ENCODE results near the gene DKKL1.

DNA sequence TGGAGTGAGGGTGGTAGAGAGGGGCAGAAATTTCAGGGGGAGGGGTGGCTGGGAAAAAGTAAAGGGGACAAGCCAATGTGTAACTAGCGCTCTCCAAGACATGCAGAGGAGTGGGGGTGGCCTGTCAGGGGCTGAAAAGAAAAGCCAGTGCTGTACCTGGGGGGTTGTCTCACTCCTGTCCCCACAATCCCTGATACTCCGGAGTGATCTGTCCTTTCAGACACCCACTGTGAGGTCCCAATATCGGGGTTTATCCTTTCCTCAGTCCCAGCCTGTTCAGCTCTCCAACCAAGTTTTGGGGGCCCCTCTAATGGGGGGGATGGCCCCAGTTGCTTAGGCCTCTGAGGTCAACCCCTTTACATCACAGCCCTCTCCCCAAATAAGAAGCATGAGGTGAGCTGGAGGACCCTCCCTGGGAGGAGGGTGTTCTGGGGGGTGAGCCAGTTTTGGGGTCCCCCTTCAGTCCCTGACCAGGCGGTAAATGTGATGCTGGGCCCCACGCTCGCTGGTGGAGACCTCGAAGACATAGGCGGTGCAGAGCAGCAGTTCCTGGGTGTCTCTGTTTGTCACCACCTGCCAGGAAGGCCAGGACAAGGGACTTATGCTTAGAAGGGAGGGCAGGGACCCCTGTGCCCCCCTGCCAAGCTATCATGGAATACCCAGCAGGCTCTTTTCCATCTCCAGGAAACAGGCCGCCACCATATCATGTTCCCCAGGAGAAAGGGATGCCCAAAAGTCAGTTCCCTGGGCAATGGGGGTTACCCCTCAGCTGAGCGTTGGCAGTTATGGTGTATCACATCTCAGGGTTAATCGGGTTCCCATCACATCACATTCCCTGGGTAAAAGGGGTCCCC, 22.6 kb upstream of the DKKL1 start:
- TF ChIP-seq GATA3 (IDR thresholded peaks at IDR 0.05; ENCODE audit: low read depth, low read length) = no peak
- no peak for TF ChIP-seq GATA2 (IDR thresholded peaks at IDR 0.05; ENCODE audit: low read depth, low read length)

Data from SH-SY5Y (cell line).